ENCODE results near the gene LEFTY1.

The LEFTY1 gene

GRCh38 chr1:225917101-225917500 is 28.2 kb upstream of the LEFTY1 start:
- no peak overlapping the region for H3K4me3 ChIP-seq (replicated peaks; ENCODE audit: insufficient read depth, low read length)
- no peaks in the 10 kb centered on the region for H3K27me3 ChIP-seq (ENCODE audit: insufficient read depth, poor library complexity, severe bottlenecking)
- TF ChIP-seq GABPA (IDR thresholded peaks at IDR 0.05; ENCODE audit: low read depth): no peak
- TF ChIP-seq REST (IDR thresholded peaks at IDR 0.05; ENCODE audit: insufficient replicate concordance, low read depth): no peak
- TF ChIP-seq, protein P1, sequence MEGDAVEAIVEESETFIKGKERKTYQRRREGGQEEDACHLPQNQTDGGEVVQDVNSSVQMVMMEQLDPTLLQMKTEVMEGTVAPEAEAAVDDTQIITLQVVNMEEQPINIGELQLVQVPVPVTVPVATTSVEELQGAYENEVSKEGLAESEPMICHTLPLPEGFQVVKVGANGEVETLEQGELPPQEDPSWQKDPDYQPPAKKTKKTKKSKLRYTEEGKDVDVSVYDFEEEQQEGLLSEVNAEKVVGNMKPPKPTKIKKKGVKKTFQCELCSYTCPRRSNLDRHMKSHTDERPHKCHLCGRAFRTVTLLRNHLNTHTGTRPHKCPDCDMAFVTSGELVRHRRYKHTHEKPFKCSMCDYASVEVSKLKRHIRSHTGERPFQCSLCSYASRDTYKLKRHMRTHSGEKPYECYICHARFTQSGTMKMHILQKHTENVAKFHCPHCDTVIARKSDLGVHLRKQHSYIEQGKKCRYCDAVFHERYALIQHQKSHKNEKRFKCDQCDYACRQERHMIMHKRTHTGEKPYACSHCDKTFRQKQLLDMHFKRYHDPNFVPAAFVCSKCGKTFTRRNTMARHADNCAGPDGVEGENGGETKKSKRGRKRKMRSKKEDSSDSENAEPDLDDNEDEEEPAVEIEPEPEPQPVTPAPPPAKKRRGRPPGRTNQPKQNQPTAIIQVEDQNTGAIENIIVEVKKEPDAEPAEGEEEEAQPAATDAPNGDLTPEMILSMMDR (IDR thresholded peaks at IDR 0.05; ENCODE audit: insufficient read depth, low read length): no peak
- no peak for TF ChIP-seq POLR2AphosphoS5 (IDR thresholded peaks at IDR 0.05; ENCODE audit: low read depth)
- TF ChIP-seq SPI1 (IDR thresholded peaks at IDR 0.05; ENCODE audit: borderline replicate concordance, low read depth): no peak
- DNase-seq (ENCODE audit: low read depth in 1 of 2, low spot score in 1 of 2): no peak
- no peak overlapping the region for H3K27ac ChIP-seq (replicated peaks)

DNA sequence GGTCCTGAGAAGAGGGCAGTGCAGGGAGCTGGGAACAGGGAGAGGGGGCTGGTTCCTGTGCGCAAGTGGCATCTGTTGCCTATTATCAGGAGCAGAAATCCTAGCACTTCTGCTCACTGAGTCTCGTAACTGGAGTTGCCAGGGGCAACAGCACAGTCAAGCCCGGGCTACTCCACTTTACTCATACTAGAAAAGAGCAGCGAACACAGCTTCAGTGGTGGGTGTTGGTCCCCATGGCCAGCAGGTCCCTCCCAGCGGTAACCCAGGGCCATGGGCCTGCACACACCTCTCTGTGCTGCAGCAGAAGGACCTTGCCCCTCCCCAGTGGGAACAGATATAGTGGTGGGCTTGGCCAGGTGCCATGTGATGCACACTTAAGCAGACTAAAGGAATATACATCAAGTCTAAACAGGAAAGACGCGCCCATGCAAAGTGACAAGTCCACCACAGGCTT is 26.6 kb upstream of the LEFTY1 start:
- no peak for DNase-seq (ENCODE audit: low read depth in 1 of 2, low spot score in 1 of 2)
- Histone ChIP-seq H3K27me3 (ENCODE audit: insufficient read depth, poor library complexity, severe bottlenecking) (no peaks in the 10 kb centered on the region), H3K27ac (replicated peaks) (no peak overlapping the region), H3K4me3 (replicated peaks; ENCODE audit: insufficient read depth, low read length) (no peak overlapping the region)
- TF ChIP-seq REST (IDR thresholded peaks at IDR 0.05; ENCODE audit: insufficient replicate concordance, low read depth) (no peak), GABPA (IDR thresholded peaks at IDR 0.05; ENCODE audit: low read depth) (no peak), SPI1 (IDR thresholded peaks at IDR 0.05; ENCODE audit: borderline replicate concordance, low read depth) (no peak), POLR2AphosphoS5 (IDR thresholded peaks at IDR 0.05; ENCODE audit: low read depth) (no peak)
- TF ChIP-seq, protein P1 (IDR thresholded peaks at IDR 0.05; ENCODE audit: insufficient read depth, low read length): no peak

DNA sequence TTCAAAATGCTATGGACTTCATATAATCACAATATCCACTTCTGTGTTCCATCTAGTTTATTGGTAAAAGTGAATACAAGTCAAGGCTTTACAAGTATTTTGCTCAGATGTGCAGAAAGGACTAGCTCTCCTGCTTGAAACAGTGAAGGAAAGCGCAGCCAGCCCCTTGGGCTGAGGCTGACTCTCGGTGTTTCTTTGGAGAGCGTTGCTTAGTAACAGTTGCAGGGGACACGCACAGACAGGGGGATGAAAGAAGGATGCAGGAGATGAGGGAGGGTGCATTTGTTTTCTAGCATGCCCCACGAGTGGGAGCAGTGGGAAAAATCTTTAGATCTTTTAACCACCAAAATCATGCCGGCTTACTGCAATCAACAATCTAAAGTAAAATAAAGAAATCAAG is 26.0 kb upstream of the LEFTY1 start:
- DNase-seq (ENCODE audit: low read depth in 1 of 2, low spot score in 1 of 2): no peak
- Histone ChIP-seq H3K4me3 (replicated peaks; ENCODE audit: insufficient read depth, low read length) (no peak overlapping the region), H3K27ac (replicated peaks) (no peak overlapping the region), H3K27me3 (ENCODE audit: insufficient read depth, poor library complexity, severe bottlenecking) (no peaks in the 10 kb centered on the region)
- TF ChIP-seq POLR2AphosphoS5 (IDR thresholded peaks at IDR 0.05; ENCODE audit: low read depth) (no peak), GABPA (IDR thresholded peaks at IDR 0.05; ENCODE audit: low read depth) (no peak), REST (IDR thresholded peaks at IDR 0.05; ENCODE audit: insufficient replicate concordance, low read depth) (no peak), SPI1 (IDR thresholded peaks at IDR 0.05; ENCODE audit: borderline replicate concordance, low read depth) (no peak)
- TF ChIP-seq, protein P1 (IDR thresholded peaks at IDR 0.05; ENCODE audit: insufficient read depth, low read length): no peak
